ENCODE measurements around the gene FOXN1.

The FOXN1 gene

DNA sequence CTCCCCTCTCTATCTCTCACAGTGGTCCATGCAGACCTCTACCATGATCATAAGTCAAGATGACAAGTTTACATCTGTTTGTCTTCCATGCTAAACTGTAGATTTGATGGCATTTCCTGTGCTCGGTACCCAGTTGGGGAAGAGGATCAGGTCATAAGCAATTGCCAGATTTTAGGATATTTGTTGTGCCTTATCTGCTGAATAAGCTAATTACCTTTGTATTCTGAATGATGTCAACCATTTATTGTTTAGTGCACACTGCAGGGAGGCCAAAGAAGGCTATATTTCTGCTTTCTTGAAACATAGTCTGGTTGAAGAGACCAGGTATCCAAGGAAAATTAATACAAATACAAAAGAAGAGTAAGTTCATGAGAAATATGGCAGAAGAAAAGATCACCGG is 76.4 kb downstream of the FOXN1 start:
- no peak overlapping the region for H3K27ac ChIP-seq (ENCODE audit: low read depth, low read length)
- H3K36me3 ChIP-seq (ENCODE audit: insufficient read depth, low read length) = peaks cover 5% of the 10 kb centered on the region
- no peak overlapping the region for H3K4me3 ChIP-seq (ENCODE audit: low read depth in 1 of 2, low read length in 2 of 2)
- no peak overlapping the region for H3K9ac ChIP-seq (ENCODE audit: low read length)
- H3K9me3 ChIP-seq (ENCODE audit: low read length) = no peaks in the 10 kb centered on the region
- H3K4me1 ChIP-seq (ENCODE audit: insufficient read depth, low read length) = no peaks in the 10 kb centered on the region
- H3K27me3 ChIP-seq (ENCODE audit: control insufficient read depth in 1 of 2, insufficient read depth in 2 of 2, low read length in 2 of 2) = no peaks in the 10 kb centered on the region

DNA sequence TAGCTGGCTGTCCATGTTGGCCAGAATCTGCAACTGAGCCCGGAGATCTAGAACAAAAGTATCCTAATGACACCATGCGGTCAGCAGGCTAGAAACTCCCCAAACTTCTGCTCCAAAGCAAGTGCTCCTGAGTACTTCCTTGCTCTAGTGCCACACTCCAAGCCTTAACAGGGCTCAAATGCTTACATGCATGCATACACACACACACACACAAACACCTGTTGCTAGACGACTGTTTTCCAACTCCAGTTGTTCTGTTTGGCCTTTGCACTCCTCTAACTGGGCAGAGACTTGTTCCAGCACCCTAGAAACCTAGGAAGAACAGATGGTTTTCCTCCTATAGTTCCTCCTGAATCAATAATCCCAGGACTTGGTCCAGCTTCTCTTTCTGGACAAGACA is 78.3 kb downstream of the FOXN1 start:
- Histone ChIP-seq H3K4me3 (ENCODE audit: low read depth in 1 of 2, low read length in 2 of 2) (no peak overlapping the region), H3K9me3 (ENCODE audit: low read length) (no peaks in the 10 kb centered on the region), H3K27me3 (ENCODE audit: control insufficient read depth in 1 of 2, insufficient read depth in 2 of 2, low read length in 2 of 2) (no peaks in the 10 kb centered on the region), H3K36me3 (ENCODE audit: insufficient read depth, low read length) (peaks cover 5% of the 10 kb centered on the region), H3K9ac (ENCODE audit: low read length) (no peak overlapping the region), H3K27ac (ENCODE audit: low read depth, low read length) (no peak overlapping the region), H3K4me1 (ENCODE audit: insufficient read depth, low read length) (no peaks in the 10 kb centered on the region)

DNA sequence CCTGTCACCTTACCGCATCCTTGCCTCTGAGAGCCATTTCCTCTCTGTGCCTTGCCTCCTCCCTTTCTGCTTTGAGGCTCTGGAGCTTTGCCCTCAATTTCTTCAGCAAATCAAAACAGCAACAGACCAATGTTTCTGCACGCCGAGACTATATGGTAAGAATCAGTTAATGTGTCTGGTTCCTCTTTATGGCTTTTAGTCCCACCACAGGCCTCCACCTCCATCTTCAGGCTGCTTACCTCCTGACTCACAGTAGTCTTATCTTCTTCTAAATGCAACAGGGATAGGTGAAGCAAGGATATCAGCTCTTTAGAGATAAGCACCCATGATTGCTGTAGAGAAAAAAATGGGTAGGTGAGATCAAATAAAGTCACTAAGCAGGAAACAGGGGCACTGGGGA is 79.7 kb downstream of the FOXN1 start:
- Histone ChIP-seq H3K9ac (ENCODE audit: low read length) (no peak overlapping the region), H3K4me3 (ENCODE audit: low read depth in 1 of 2, low read length in 2 of 2) (no peak overlapping the region), H3K36me3 (ENCODE audit: insufficient read depth, low read length) (peaks cover 5% of the 10 kb centered on the region), H3K27me3 (ENCODE audit: control insufficient read depth in 1 of 2, insufficient read depth in 2 of 2, low read length in 2 of 2) (no peaks in the 10 kb centered on the region), H3K27ac (ENCODE audit: low read depth, low read length) (no peak overlapping the region), H3K4me1 (ENCODE audit: insufficient read depth, low read length) (no peaks in the 10 kb centered on the region), H3K9me3 (ENCODE audit: low read length) (no peaks in the 10 kb centered on the region)

Measured in muscle layer of colon (tissue), 2 donors.